Measurements from ENCODE around the gene PTBP3. TPM values are rescaled to one million over a fixed set of nuclear protein-coding genes. Genes with fewer than 3 reads are reported as not detected.

Gene PTBP3
- polyA plus RNA-seq, 1 donor from 2014 or later: 36.1 TPM

DNA sequence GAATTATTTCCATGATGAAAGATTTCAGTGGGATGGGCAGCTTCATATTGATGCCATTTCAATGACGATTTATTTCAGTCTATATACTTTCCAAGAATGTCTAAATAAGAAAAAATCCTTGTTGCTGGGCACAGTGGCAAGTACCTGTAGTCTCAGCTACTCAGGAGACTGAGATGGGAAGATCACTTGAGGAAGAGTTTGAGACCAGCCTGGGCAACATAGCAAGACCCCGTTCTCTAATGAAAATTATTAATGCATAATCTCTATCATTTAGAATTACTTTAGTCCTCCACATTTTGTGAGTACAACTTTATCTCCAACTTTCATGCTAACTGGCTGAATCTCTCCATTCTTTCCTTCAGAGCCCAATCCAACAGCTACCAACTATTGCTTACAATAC, 52.5 kb downstream of the PTBP3 start:
- Histone ChIP-seq H3K27ac (ENCODE audit: low read length) (no peak overlapping the region), H3K27me3 (ENCODE audit: insufficient read depth, low read depth, low read length) (no peaks in the 10 kb centered on the region), H3K9me3 (ENCODE audit: low read length) (no peaks in the 10 kb centered on the region), H3K36me3 (ENCODE audit: insufficient read depth, low read length) (no peaks in the 10 kb centered on the region), H3K4me2 (ENCODE audit: low read length) (no peak overlapping the region), H3K79me2 (replicated peaks; ENCODE audit: insufficient read depth, low read length) (peaks cover 2% of the 10 kb centered on the region), H3K9me2 (ENCODE audit: insufficient read depth, low read length) (no peaks in the 10 kb centered on the region), H3K4me3 (ENCODE audit: low read length) (no peak overlapping the region), H3K9ac (ENCODE audit: low read length) (no peak overlapping the region), H2AFZ (ENCODE audit: low read depth, low read length) (no peak overlapping the region), H3F3A (ENCODE audit: insufficient read depth, low read length, poor library complexity, severe bottlenecking) (no peaks in the 10 kb centered on the region), H4K20me1 (ENCODE audit: insufficient read depth) (no peaks in the 10 kb centered on the region)
- TF ChIP-seq TAF1 (IDR thresholded peaks at IDR 0.05; ENCODE audit: low read depth) (no peak), POLR2AphosphoS5 (IDR thresholded peaks at IDR 0.05) (no peak), SMC3 (conservative IDR thresholded peaks at IDR 0.05; ENCODE audit: poor library complexity) (no peak), RAD21 (conservative IDR thresholded peaks at IDR 0.05) (no peak), EP300 (conservative IDR thresholded peaks at IDR 0.05; ENCODE audit: poor library complexity, severe bottlenecking) (no peak), MXI1 (conservative IDR thresholded peaks at IDR 0.05; ENCODE audit: poor library complexity, severe bottlenecking) (no peak)
- TF ChIP-seq, protein P1, sequence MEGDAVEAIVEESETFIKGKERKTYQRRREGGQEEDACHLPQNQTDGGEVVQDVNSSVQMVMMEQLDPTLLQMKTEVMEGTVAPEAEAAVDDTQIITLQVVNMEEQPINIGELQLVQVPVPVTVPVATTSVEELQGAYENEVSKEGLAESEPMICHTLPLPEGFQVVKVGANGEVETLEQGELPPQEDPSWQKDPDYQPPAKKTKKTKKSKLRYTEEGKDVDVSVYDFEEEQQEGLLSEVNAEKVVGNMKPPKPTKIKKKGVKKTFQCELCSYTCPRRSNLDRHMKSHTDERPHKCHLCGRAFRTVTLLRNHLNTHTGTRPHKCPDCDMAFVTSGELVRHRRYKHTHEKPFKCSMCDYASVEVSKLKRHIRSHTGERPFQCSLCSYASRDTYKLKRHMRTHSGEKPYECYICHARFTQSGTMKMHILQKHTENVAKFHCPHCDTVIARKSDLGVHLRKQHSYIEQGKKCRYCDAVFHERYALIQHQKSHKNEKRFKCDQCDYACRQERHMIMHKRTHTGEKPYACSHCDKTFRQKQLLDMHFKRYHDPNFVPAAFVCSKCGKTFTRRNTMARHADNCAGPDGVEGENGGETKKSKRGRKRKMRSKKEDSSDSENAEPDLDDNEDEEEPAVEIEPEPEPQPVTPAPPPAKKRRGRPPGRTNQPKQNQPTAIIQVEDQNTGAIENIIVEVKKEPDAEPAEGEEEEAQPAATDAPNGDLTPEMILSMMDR (IDR thresholded peaks at IDR 0.05; ENCODE audit: poor library complexity, severe bottlenecking): no peak

DNA sequence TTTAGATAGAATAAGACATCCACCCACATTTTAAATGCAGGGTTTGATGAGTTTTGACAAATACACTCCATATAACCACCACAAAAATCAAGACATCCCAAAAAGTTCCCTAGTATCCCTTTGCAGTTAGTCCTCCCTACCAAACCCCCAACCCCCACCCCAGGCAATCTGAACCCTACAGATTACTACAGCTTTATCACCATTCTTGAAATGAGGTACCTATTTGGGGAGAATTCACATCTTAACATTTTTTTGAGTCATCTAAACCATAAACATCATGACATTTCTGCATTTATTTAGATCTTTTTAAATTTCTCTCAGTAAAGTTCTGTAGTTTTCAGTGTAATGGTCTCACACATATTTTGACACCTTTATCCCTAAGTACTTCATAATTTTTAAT, 53.9 kb downstream of the PTBP3 start:
- Histone ChIP-seq H3K79me2 (replicated peaks; ENCODE audit: insufficient read depth, low read length) (peaks cover 4% of the 10 kb centered on the region), H2AFZ (ENCODE audit: low read depth, low read length) (no peak overlapping the region), H3K36me3 (ENCODE audit: insufficient read depth, low read length) (no peaks in the 10 kb centered on the region), H3K9me2 (ENCODE audit: insufficient read depth, low read length) (no peaks in the 10 kb centered on the region), H3K9ac (ENCODE audit: low read length) (no peak overlapping the region), H3K4me2 (ENCODE audit: low read length) (no peak overlapping the region), H3K27me3 (ENCODE audit: insufficient read depth, low read depth, low read length) (no peaks in the 10 kb centered on the region), H3K9me3 (ENCODE audit: low read length) (no peaks in the 10 kb centered on the region), H3F3A (ENCODE audit: insufficient read depth, low read length, poor library complexity, severe bottlenecking) (no peaks in the 10 kb centered on the region), H3K27ac (ENCODE audit: low read length) (no peak overlapping the region), H3K4me3 (ENCODE audit: low read length) (no peak overlapping the region), H4K20me1 (ENCODE audit: insufficient read depth) (no peaks in the 10 kb centered on the region)
- TF ChIP-seq EP300 (conservative IDR thresholded peaks at IDR 0.05; ENCODE audit: poor library complexity, severe bottlenecking) (no peak), POLR2AphosphoS5 (IDR thresholded peaks at IDR 0.05) (no peak), MXI1 (conservative IDR thresholded peaks at IDR 0.05; ENCODE audit: poor library complexity, severe bottlenecking) (no peak), EZH2 (IDR thresholded peaks at IDR 0.05; ENCODE audit: borderline replicate concordance, insufficient read depth, low read length, poor library complexity, severe bottlenecking) (no peak), TAF1 (IDR thresholded peaks at IDR 0.05; ENCODE audit: low read depth) (no peak), RAD21 (conservative IDR thresholded peaks at IDR 0.05) (no peak), SMC3 (conservative IDR thresholded peaks at IDR 0.05; ENCODE audit: poor library complexity) (no peak)
- TF ChIP-seq, protein P1 (IDR thresholded peaks at IDR 0.05; ENCODE audit: poor library complexity, severe bottlenecking): no peak
- TF ChIP-seq, protein P2, sequence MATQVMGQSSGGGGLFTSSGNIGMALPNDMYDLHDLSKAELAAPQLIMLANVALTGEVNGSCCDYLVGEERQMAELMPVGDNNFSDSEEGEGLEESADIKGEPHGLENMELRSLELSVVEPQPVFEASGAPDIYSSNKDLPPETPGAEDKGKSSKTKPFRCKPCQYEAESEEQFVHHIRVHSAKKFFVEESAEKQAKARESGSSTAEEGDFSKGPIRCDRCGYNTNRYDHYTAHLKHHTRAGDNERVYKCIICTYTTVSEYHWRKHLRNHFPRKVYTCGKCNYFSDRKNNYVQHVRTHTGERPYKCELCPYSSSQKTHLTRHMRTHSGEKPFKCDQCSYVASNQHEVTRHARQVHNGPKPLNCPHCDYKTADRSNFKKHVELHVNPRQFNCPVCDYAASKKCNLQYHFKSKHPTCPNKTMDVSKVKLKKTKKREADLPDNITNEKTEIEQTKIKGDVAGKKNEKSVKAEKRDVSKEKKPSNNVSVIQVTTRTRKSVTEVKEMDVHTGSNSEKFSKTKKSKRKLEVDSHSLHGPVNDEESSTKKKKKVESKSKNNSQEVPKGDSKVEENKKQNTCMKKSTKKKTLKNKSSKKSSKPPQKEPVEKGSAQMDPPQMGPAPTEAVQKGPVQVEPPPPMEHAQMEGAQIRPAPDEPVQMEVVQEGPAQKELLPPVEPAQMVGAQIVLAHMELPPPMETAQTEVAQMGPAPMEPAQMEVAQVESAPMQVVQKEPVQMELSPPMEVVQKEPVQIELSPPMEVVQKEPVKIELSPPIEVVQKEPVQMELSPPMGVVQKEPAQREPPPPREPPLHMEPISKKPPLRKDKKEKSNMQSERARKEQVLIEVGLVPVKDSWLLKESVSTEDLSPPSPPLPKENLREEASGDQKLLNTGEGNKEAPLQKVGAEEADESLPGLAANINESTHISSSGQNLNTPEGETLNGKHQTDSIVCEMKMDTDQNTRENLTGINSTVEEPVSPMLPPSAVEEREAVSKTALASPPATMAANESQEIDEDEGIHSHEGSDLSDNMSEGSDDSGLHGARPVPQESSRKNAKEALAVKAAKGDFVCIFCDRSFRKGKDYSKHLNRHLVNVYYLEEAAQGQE (IDR thresholded peaks at IDR 0.05; ENCODE audit: borderline replicate concordance): no peak

All from neural cell (in vitro differentiated cells).